Measurements from ENCODE around the gene EEF2K.

Gene EEF2K

GRCh38 chr16:22278441-22279230, 72.6 kb downstream of the EEF2K start:
- TF ChIP-seq FOXP2 (optimal IDR thresholded peaks at IDR 0.05; ENCODE audit: borderline replicate concordance, extremely low read depth, extremely low read length, insufficient read depth) (no peak), POLR2AphosphoS5 (IDR thresholded peaks at IDR 0.05; ENCODE audit: low read depth, low read length) (no peak), SIN3A (IDR thresholded peaks at IDR 0.05; ENCODE audit: borderline replicate concordance, insufficient read depth, low read length) (no peak), TAF1 (IDR thresholded peaks at IDR 0.05; ENCODE audit: borderline replicate concordance, insufficient read depth, low read length) (no peak), REST (IDR thresholded peaks at IDR 0.05; ENCODE audit: insufficient read depth in 1 of 2, low read depth in 2 of 2, low read length in 2 of 2) (no peak)

GRCh38 chr16:22282254-22282892, 76.3 kb downstream of the EEF2K start:
- TF ChIP-seq FOXP2 (optimal IDR thresholded peaks at IDR 0.05; ENCODE audit: borderline replicate concordance, extremely low read depth, extremely low read length, insufficient read depth) = no peak

- TF ChIP-seq FOXP2 (optimal IDR thresholded peaks at IDR 0.05; ENCODE audit: borderline replicate concordance, extremely low read depth, extremely low read length, insufficient read depth) (no peak), SIN3A (IDR thresholded peaks at IDR 0.05; ENCODE audit: borderline replicate concordance, insufficient read depth, low read length) (no peak), TAF1 (IDR thresholded peaks at IDR 0.05; ENCODE audit: borderline replicate concordance, insufficient read depth, low read length) (no peak)
Measured at GRCh38 chr16:22284637-22285036, 78.6 kb downstream of the EEF2K start.

- TF ChIP-seq SIN3A (IDR thresholded peaks at IDR 0.05; ENCODE audit: borderline replicate concordance, insufficient read depth, low read length) = no peak
Measured at GRCh38 chr16:22285080-22285479, 79.0 kb downstream of the EEF2K start.

- TF ChIP-seq FOXP2 (optimal IDR thresholded peaks at IDR 0.05; ENCODE audit: borderline replicate concordance, extremely low read depth, extremely low read length, insufficient read depth) (no peak), POLR2AphosphoS5 (IDR thresholded peaks at IDR 0.05; ENCODE audit: low read depth, low read length) (no peak)
Measured at GRCh38 chr16:22291020-22291419, 84.9 kb downstream of the EEF2K start.

GRCh38 chr16:22291860-22292318, 85.8 kb downstream of the EEF2K start:
- TF ChIP-seq REST (IDR thresholded peaks at IDR 0.05; ENCODE audit: insufficient read depth in 1 of 2, low read depth in 2 of 2, low read length in 2 of 2) (no peak), POLR2AphosphoS5 (IDR thresholded peaks at IDR 0.05; ENCODE audit: low read depth, low read length) (no peak), FOXP2 (optimal IDR thresholded peaks at IDR 0.05; ENCODE audit: borderline replicate concordance, extremely low read depth, extremely low read length, insufficient read depth) (no peak), SIN3A (IDR thresholded peaks at IDR 0.05; ENCODE audit: borderline replicate concordance, insufficient read depth, low read length) (no peak)

- TF ChIP-seq SIN3A (IDR thresholded peaks at IDR 0.05; ENCODE audit: borderline replicate concordance, insufficient read depth, low read length) = no peak
- TF ChIP-seq REST (IDR thresholded peaks at IDR 0.05; ENCODE audit: insufficient read depth in 1 of 2, low read depth in 2 of 2, low read length in 2 of 2) = no peak
- no peak for TF ChIP-seq TAF1 (IDR thresholded peaks at IDR 0.05; ENCODE audit: borderline replicate concordance, insufficient read depth, low read length)
- no peak for TF ChIP-seq POLR2AphosphoS5 (IDR thresholded peaks at IDR 0.05; ENCODE audit: low read depth, low read length)
- no peak for TF ChIP-seq FOXP2 (optimal IDR thresholded peaks at IDR 0.05; ENCODE audit: borderline replicate concordance, extremely low read depth, extremely low read length, insufficient read depth)
Measured at GRCh38 chr16:22292320-22292719, 86.2 kb downstream of the EEF2K start.
